PC-3 (cell line): Measurements from ENCODE around the gene PTPRS. TPM values are rescaled to one million over a fixed set of nuclear protein-coding genes. Genes with fewer than 3 reads are reported as not detected.

Experiments
- ATAC-seq: fragments of 200-7000 bp; cut with Tn5 transposase; 2 replicates; pipeline ENCODE4 v1.9.1; 2020; ENCODE audit warnings: mild to moderate bottlenecking, moderate library complexity
- BruUV-seq: library from RNA; stranded (reverse); fragments of 400-500 nt; replicated peaks from 2 replicates; lab custom pipeline; 2021; lab: Mats Ljungman, UMichigan
- CTCF ChIA-PET: fragments of 300-600 bp; sonication (Branson Sonifier 250); formaldehyde crosslinking; loops from one replicate; lab custom pipeline; 2022; ENCODE audit warnings: antibody characterized with exemption; lab: Charles Lee
- POLR2A ChIA-PET: fragments of 300-600 bp; sonication (Branson Sonifier 250); formaldehyde crosslinking; loops from one replicate; lab custom pipeline; 2022; ENCODE audit warnings: antibody characterized with exemption; ENCODE audit not compliant: unreplicated experiment; lab: Charles Lee
- DNase-seq: peaks from one replicate; pipeline ENCODE4 v3.0.0-alpha.2; 2015
- H2AFZ ChIP-seq: fragments of 300-600 bp; sonication (generic); 2 replicates; pipeline ENCODE4 v1.6.0; 2016; ENCODE audit warnings: antibody characterized with exemption, low read length
- H3F3A ChIP-seq: fragments of 300-600 bp; sonication (generic); one replicate; pipeline ENCODE4 v1.6.0; 2017; ENCODE audit warnings: antibody characterized with exemption, low read length, control low read depth, mild to moderate bottlenecking; ENCODE audit not compliant: unreplicated experiment
- H3K27ac ChIP-seq: fragments of 300-600 bp; sonication (generic); 2 replicates; pipeline ENCODE4 v1.5.1; 2016; ENCODE audit warnings: mild to moderate bottlenecking, low read length
- H3K27me3 ChIP-seq: fragments of 300-600 bp; sonication (generic); 2 replicates; pipeline ENCODE4 v1.6.1; 2016; ENCODE audit warnings: low read length, mixed read lengths
- H3K36me3 ChIP-seq: fragments of 300-600 bp; sonication (generic); 2 replicates; pipeline ENCODE4 v1.6.1; 2016; ENCODE audit warnings: low read depth, mixed run types, low read length, mixed read lengths
- H3K4me1 ChIP-seq: fragments of 300-600 bp; sonication (generic); 2 replicates; pipeline ENCODE4 v1.5.1; 2016; ENCODE audit warnings: low read length; ENCODE audit not compliant: insufficient read depth
- H3K4me2 ChIP-seq: fragments of 300-600 bp; sonication (generic); 2 replicates; pipeline ENCODE4 v1.6.0; 2016; ENCODE audit warnings: low read length
- H3K4me3 ChIP-seq: fragments of 300-600 bp; sonication (generic); 2 replicates; pipeline ENCODE4 v1.5.1; 2016; ENCODE audit warnings: mild to moderate bottlenecking, low read length, mixed read lengths
- H3K79me2 ChIP-seq: fragments of 300-600 bp; sonication (generic); 2 replicates; pipeline ENCODE4 v1.6.1; 2017; ENCODE audit warnings: low read length, mixed read lengths
- H3K9ac ChIP-seq: fragments of 300-600 bp; sonication (generic); 2 replicates; pipeline ENCODE4 v1.6.0; 2016; ENCODE audit warnings: mild to moderate bottlenecking, low read length
- H3K9me2 ChIP-seq: fragments of 300-600 bp; sonication (generic); replicated peaks from 2 replicates; pipeline ENCODE4 v1.6.1; 2016; ENCODE audit warnings: mixed run types, low read length, mixed read lengths
- H3K9me3 ChIP-seq: fragments of 300-600 bp; sonication (generic); 2 replicates; pipeline ENCODE4 v1.6.1; 2016; ENCODE audit warnings: low read length, mixed read lengths
- H4K20me1 ChIP-seq: fragments of 300-600 bp; sonication (generic); 2 replicates; pipeline ENCODE4 v1.6.1; 2016; ENCODE audit warnings: low read length, mixed read lengths
- EZH2 ChIP-seq: fragments of 300-600 bp; sonication (generic); IDR thresholded peaks from one replicate; pipeline ENCODE4 v1.6.1; 2017; ENCODE audit warnings: antibody characterized with exemption, mild to moderate bottlenecking, low read length; ENCODE audit not compliant: unreplicated experiment
- EZH2phosphoT487 ChIP-seq: fragments of 300-600 bp; sonication (generic); IDR thresholded peaks from 2 replicates; pipeline ENCODE4 v1.6.1; 2018; ENCODE audit warnings: mild to moderate bottlenecking, antibody characterized with exemption, low read length, borderline replicate concordance
- intact Hi-C: fragments of 100-400 bp; cut with micrococcal nuclease; formaldehyde crosslinking; loops from 2 replicates; pipeline ENCODE4 v1.9.0; 2023
- total RNA-seq: library from RNA; depleted of rRNA; stranded (reverse); fragments of >200 nt; gene quantifications from 2 replicates; pipeline ENCODE4 v1.2.3, GENCODE V29; 2014
- TF ChIP-seq, protein P1 (sequence below): fragments of 300-600 bp; sonication (generic); conservative IDR thresholded peaks from 2 replicates; pipeline ENCODE4 v1.5.1; 2017; ENCODE audit warnings: antibody characterized with exemption, low read depth, mild to moderate bottlenecking, low read length

Gene PTPRS
- total RNA-seq, 1 experiment from 2014 or later = 106 TPM

DNA sequence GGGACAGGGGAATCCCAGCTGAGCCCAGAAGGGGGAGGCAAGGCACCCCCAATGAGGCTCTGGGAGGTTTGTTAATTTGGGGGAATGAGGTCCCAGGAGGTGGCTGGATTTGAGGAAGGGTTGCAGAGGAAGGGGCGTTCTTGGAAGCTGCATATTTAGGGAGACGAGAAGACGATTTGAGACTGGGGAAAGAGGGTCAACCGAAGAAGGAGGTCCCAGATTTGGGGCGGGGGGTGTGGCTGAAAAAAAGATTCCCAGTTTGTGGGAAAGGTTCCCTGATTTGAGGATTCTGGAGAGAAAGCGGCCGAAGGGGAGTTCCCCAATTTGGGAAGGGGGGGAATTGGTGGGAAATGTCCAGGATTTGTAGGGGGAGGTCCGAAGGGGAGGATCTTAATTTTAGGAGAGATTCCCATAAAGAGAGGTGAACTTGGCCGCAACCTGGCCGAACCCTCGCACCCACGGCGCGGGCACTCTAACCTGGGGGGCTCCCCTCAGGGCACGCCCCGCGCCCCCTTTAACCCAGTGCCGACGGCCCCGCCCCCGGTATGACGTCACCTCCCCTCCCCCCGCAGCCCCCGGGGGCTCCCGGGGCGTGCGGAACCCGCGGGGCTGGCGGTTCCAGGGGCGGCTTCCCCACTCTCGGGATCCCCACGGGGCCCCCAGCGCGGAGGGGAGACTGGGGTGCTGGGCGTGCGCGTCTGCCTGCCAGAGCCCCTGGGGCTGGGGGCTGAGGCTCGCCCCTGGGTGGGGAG is 1.2 kb downstream of the PTPRS start:
- H3K4me3 ChIP-seq = peak overlapping the region; percentile 95
- H2AFZ ChIP-seq = peak overlapping the region; percentile 80
- intact Hi-C loops = no loop called here
- no peaks in the 10 kb centered on the region for H3K36me3 ChIP-seq
- no peaks in the 10 kb centered on the region for H3K9me3 ChIP-seq
- TF ChIP-seq EZH2 (no peak), EZH2phosphoT487 (no peak)
- TF ChIP-seq, protein P1, sequence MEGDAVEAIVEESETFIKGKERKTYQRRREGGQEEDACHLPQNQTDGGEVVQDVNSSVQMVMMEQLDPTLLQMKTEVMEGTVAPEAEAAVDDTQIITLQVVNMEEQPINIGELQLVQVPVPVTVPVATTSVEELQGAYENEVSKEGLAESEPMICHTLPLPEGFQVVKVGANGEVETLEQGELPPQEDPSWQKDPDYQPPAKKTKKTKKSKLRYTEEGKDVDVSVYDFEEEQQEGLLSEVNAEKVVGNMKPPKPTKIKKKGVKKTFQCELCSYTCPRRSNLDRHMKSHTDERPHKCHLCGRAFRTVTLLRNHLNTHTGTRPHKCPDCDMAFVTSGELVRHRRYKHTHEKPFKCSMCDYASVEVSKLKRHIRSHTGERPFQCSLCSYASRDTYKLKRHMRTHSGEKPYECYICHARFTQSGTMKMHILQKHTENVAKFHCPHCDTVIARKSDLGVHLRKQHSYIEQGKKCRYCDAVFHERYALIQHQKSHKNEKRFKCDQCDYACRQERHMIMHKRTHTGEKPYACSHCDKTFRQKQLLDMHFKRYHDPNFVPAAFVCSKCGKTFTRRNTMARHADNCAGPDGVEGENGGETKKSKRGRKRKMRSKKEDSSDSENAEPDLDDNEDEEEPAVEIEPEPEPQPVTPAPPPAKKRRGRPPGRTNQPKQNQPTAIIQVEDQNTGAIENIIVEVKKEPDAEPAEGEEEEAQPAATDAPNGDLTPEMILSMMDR = no peak
- no peak overlapping the region for H3K27ac ChIP-seq
- peak overlapping the region; percentile 100 for H3K4me2 ChIP-seq
- no peak for DNase-seq
- H4K20me1 ChIP-seq = 0 out of 2 replicates have a peak, but pooled peaks cover 3% of the 10 kb centered on the region
- peaks cover 5% of the 10 kb centered on the region for H3K4me1 ChIP-seq
- ChIA-PET CTCF (no interaction called here), POLR2A (no interaction called here)
- BruUV-seq = no TSS peak
- H3K9ac ChIP-seq = peak overlapping the region; percentile 23; the same call in 1 of the 2 replicates
- ATAC-seq = no peak
- no peaks in the 10 kb centered on the region for H3K9me2 ChIP-seq
- H3K79me2 ChIP-seq = peaks cover 10% of the 10 kb centered on the region
- no peaks in the 10 kb centered on the region for H3F3A ChIP-seq
- no peaks in the 10 kb centered on the region for H3K27me3 ChIP-seq

DNA sequence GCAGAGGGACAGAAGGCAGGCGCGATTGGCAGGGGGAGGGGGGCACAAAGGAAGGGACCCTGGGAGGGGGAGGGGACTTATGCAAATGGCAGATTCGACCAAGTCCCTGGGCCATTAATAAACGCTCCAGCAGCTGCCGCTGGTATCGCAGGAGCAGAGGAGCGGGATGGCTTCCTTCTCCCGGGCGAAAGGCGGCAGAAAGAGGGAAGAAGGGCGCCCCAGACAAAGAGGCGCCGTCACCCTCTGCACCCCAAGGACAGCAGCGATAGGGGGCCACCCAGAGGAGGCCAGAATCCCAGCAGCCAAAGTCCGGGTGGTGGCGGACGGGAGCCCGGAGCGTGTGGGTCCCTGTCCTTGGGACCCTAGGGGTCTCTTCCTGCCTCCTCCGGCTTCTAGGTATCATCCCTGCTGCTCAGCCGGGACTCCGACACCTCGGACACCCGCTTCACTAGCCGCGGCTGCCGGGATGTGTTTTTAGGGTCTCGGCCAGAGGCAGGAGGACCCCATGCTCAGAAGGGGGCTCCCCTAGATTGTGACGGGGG is 1.9 kb downstream of the PTPRS start:
- H3K27me3 ChIP-seq = no peaks in the 10 kb centered on the region
- no peak overlapping the region for H2AFZ ChIP-seq
- no TSS peak for BruUV-seq
- peak overlapping the region; percentile 100 for H3K4me2 ChIP-seq
- H3K9me2 ChIP-seq = no peaks in the 10 kb centered on the region
- no peaks in the 10 kb centered on the region for H3K36me3 ChIP-seq
- no peak overlapping the region for H3K27ac ChIP-seq
- peaks cover 10% of the 10 kb centered on the region for H3K79me2 ChIP-seq
- no peaks in the 10 kb centered on the region for H3K9me3 ChIP-seq
- no peak overlapping the region for H3K9ac ChIP-seq
- H4K20me1 ChIP-seq = 0 out of 2 replicates have a peak, but pooled peaks cover 3% of the 10 kb centered on the region
- H3F3A ChIP-seq = no peaks in the 10 kb centered on the region
- ATAC-seq (no peak), DNase-seq (no peak)
- peaks cover 5% of the 10 kb centered on the region for H3K4me1 ChIP-seq
- H3K4me3 ChIP-seq = peak overlapping the region; percentile 95; the same call in 1 of the 2 replicates
- no peak for TF ChIP-seq EZH2phosphoT487
- TF ChIP-seq, protein P1 = no peak
- TF ChIP-seq EZH2 = no peak
- intact Hi-C loops = no loop called here
- ChIA-PET CTCF (no interaction called here), POLR2A (no interaction called here)
